GM21737 (cell line): ENCODE data around the gene P2RX4.
"Not testable (repeated sequence)": the region's sequence is repeated elsewhere in the genome, so short reads cannot be mapped to it uniquely, and the experiment has no call there.

Experiments
- ATAC-seq: cut with Tn5 transposase; IDR thresholded peaks from one replicate; pipeline ENCODE4 v1.9.1; 2021; ENCODE audit warnings: mild to moderate bottlenecking, moderate library complexity; ENCODE audit not compliant: unreplicated experiment

The P2RX4 gene

GRCh38 chr12:121209624-121210572, at the start of gene P2RX4:
Gene P2RX4, plus strand, starts transcription at chr12:121210129. Its CDS starts 36 bp downstream, at chr12:121210165.
- peak; percentile 83 for ATAC-seq

GRCh38 chr12:121162384-121162783, 47.5 kb upstream of the P2RX4 start:
- ATAC-seq, result no peak

- ATAC-seq, result no peak
Measured at GRCh38 chr12:121162985-121163384, 46.9 kb upstream of the P2RX4 start.

- not testable (repeated sequence) for ATAC-seq
Measured at GRCh38 chr12:121164839-121165238, 45.1 kb upstream of the P2RX4 start.

- ATAC-seq, result no peak
Measured at GRCh38 chr12:121165316-121165715, 44.6 kb upstream of the P2RX4 start.

- no peak for ATAC-seq
Measured at GRCh38 chr12:121166356-121166755, 43.6 kb upstream of the P2RX4 start.

- no peak for ATAC-seq
Measured at GRCh38 chr12:121167232-121167820, 42.6 kb upstream of the P2RX4 start.

- ATAC-seq, result no peak
Measured at GRCh38 chr12:121167951-121168350, 42.0 kb upstream of the P2RX4 start.

- ATAC-seq, result no peak
Measured at GRCh38 chr12:121170151-121170550, 39.8 kb upstream of the P2RX4 start.

- ATAC-seq, result no peak
Measured at GRCh38 chr12:121170611-121171260, 39.2 kb upstream of the P2RX4 start.

- ATAC-seq, result no peak
Measured at GRCh38 chr12:121172145-121172544, 37.8 kb upstream of the P2RX4 start.

- no peak for ATAC-seq
Measured at GRCh38 chr12:121175383-121176119, 34.4 kb upstream of the P2RX4 start.

- ATAC-seq, result no peak
Measured at GRCh38 chr12:121176826-121177529, 33.0 kb upstream of the P2RX4 start.

GRCh38 chr12:121181181-121181580, 28.7 kb upstream of the P2RX4 start:
- ATAC-seq, result no peak

- ATAC-seq, result no peak
Measured at GRCh38 chr12:121182222-121182893, 27.6 kb upstream of the P2RX4 start.

- no peak for ATAC-seq
Measured at GRCh38 chr12:121184425-121184824, 25.5 kb upstream of the P2RX4 start.

- ATAC-seq, result no peak
Measured at GRCh38 chr12:121184984-121185889, 24.7 kb upstream of the P2RX4 start.

- no peak for ATAC-seq
Measured at GRCh38 chr12:121186826-121187225, 23.1 kb upstream of the P2RX4 start.

- no peak for ATAC-seq
Measured at GRCh38 chr12:121187501-121187900, 22.4 kb upstream of the P2RX4 start.
